H1 (cell line): ENCODE measurements around the gene LRWD1. TPM values are rescaled to one million over a fixed set of nuclear protein-coding genes. Genes with fewer than 3 reads are reported as not detected.

Experiments
- CTCF ChIA-PET: fragments of 300-600 bp; sonication (Branson Sonifier 250); formaldehyde crosslinking; loops from one replicate; lab custom pipeline; 2021; ENCODE audit not compliant: partially characterized antibody; lab: Charles Lee
- POLR2A ChIA-PET: fragments of 300-600 bp; sonication (Branson Sonifier 250); formaldehyde crosslinking; loops from one replicate; lab custom pipeline; 2021; ENCODE audit warnings: inconsistent platforms; ENCODE audit not compliant: partially characterized antibody; lab: Charles Lee
- DNase-seq, 2 experiments: peaks; one replicate each; pipeline versions ENCODE4 v3.0.0 to v3.0.0-alpha.2; 2010 to 2022; ENCODE audit warnings: low spot score in 2 of 2, low read depth in 1 of 2, mixed read lengths in 1 of 2
- FAIRE-seq: peaks from 2 replicates; lab custom pipeline; 2011; peaks lifted over from hg19 to GRCh38; lab: Jason Lieb, UNC
- H2AFZ ChIP-seq: 2 replicates; pipeline ENCODE4 v1.8.1; 2012; ENCODE audit warnings: low read length, inconsistent platforms
- H2AK5ac ChIP-seq: 2 replicates; pipeline ENCODE4 v1.6.1; 2013; ENCODE audit warnings: low read depth, low read length
- H2BK120ac ChIP-seq: replicated peaks from 2 replicates; pipeline ENCODE3; 2013; ENCODE audit warnings: low read depth, low read length, inconsistent platforms
- H2BK12ac ChIP-seq: 2 replicates; pipeline ENCODE4 v1.6.1; 2013; ENCODE audit warnings: low read depth, low read length
- H2BK15ac ChIP-seq: 2 replicates; pipeline ENCODE4 v1.6.1; 2013; ENCODE audit warnings: low read length
- H2BK20ac ChIP-seq: 2 replicates; pipeline ENCODE4 v1.6.1; 2013; ENCODE audit warnings: low read length
- H2BK5ac ChIP-seq: 2 replicates; pipeline ENCODE4 v1.6.1; 2013; ENCODE audit warnings: low read depth, low read length
- H3K14ac ChIP-seq: 2 replicates; pipeline ENCODE4 v1.6.1; 2013; ENCODE audit warnings: inconsistent platforms; ENCODE audit not compliant: insufficient read length
- H3K18ac ChIP-seq: 2 replicates; pipeline ENCODE4 v1.6.1; 2013; ENCODE audit warnings: low read length; ENCODE audit errors: extremely low read depth
- H3K23ac ChIP-seq: 2 replicates; pipeline ENCODE4 v1.6.1; 2013; ENCODE audit warnings: inconsistent platforms; ENCODE audit not compliant: insufficient read length
- H3K23me2 ChIP-seq: 2 replicates; pipeline ENCODE4 v1.6.1; 2013; ENCODE audit warnings: low read depth, low read length
- H3K27ac ChIP-seq: 2 replicates; pipeline ENCODE4 v1.6.1; 2011; ENCODE audit warnings: low read depth, low read length, inconsistent platforms
- H3K27me3 ChIP-seq, 4 experiments: replicated peaks in 1 of 4; 1 replicate in 1 of 4; 2 replicates in 3 of 4; pipeline versions ENCODE4 v1.6.1 to v1.8.1; 2011 to 2013; ENCODE audit warnings: low read length in 3 of 4, mild to moderate bottlenecking in 3 of 4, inconsistent platforms in 2 of 4, mixed read lengths in 2 of 4, moderate library complexity in 1 of 4; ENCODE audit not compliant: control insufficient read depth in 3 of 4, insufficient read depth in 3 of 4; ENCODE audit errors: extremely low read depth in 1 of 4
- H3K36me3 ChIP-seq, 4 experiments: 2 replicates each; pipeline versions ENCODE4 v1.6.1 to v1.8.1; 2011 to 2013; ENCODE audit warnings: mild to moderate bottlenecking in 4 of 4, low read length in 3 of 4, moderate library complexity in 2 of 4, control low read depth in 1 of 4, inconsistent platforms in 1 of 4; ENCODE audit not compliant: insufficient read depth in 4 of 4, control insufficient read depth in 2 of 4
- H3K4ac ChIP-seq: replicated peaks from 2 replicates; pipeline ENCODE3; 2013; ENCODE audit warnings: low read length, low read depth, mixed read lengths, inconsistent platforms; ENCODE audit not compliant: insufficient read length
- H3K4me1 ChIP-seq, 4 experiments: replicated peaks in 1 of 4; 1 replicate in 1 of 4; 2 replicates in 3 of 4; pipeline versions ENCODE4 v1.6.1 to v1.8.1; 2011 to 2013; ENCODE audit warnings: low read length in 3 of 4, inconsistent platforms in 2 of 4, mixed read lengths in 1 of 4; ENCODE audit not compliant: insufficient read depth in 4 of 4, control insufficient read depth in 3 of 4
- H3K4me2 ChIP-seq, 2 experiments: 2 replicates each; pipeline versions ENCODE4 v1.6.1 to v1.8.1; 2011 to 2013; ENCODE audit warnings: low read depth in 2 of 2, low read length in 2 of 2, control low read depth in 1 of 2, inconsistent platforms in 1 of 2, mild to moderate bottlenecking in 1 of 2; ENCODE audit not compliant: insufficient read depth in 1 of 2
- H3K4me3 ChIP-seq, 4 experiments: fragments of 200-600, 300-600 bp in 1 of 4; sonication (generic), shearing (Covaris generic), sonication (Bioruptor Twin) in 1 of 4; 2 replicates each; pipeline versions ENCODE4 v1.5.1 to v1.8.1; 2011 to 2016; ENCODE audit warnings: low read length in 4 of 4, low read depth in 3 of 4, control low read depth in 2 of 4, inconsistent platforms in 2 of 4, mild to moderate bottlenecking in 2 of 4, mixed read lengths in 1 of 4, moderate library complexity in 1 of 4; ENCODE audit not compliant: insufficient read depth in 2 of 4; ENCODE audit errors: extremely low read depth in 1 of 4
- H3K56ac ChIP-seq: replicated peaks from 2 replicates; pipeline ENCODE3; 2013; ENCODE audit warnings: low read depth, mild to moderate bottlenecking, mixed read lengths, low read length, inconsistent platforms; ENCODE audit not compliant: insufficient read length
- H3K79me1 ChIP-seq: 2 replicates; pipeline ENCODE4 v1.6.1; 2013; ENCODE audit warnings: low read depth, low read length, control low read depth
- H3K79me2 ChIP-seq, 2 experiments: 2 replicates each; pipeline versions ENCODE4 v1.6.1 to v1.8.1; 2012 to 2013; ENCODE audit warnings: low read length in 2 of 2, mild to moderate bottlenecking in 2 of 2, inconsistent platforms in 1 of 2; ENCODE audit not compliant: insufficient read depth in 2 of 2, control insufficient read depth in 1 of 2
- H3K9ac ChIP-seq, 4 experiments: replicated peaks in 1 of 4; 1 replicate in 1 of 4; 2 replicates in 3 of 4; pipeline versions ENCODE4 v1.6.1 to v1.8.1; 2011 to 2013; ENCODE audit warnings: low read depth in 3 of 4, low read length in 3 of 4, control low read depth in 2 of 4, mild to moderate bottlenecking in 2 of 4, moderate library complexity in 2 of 4, inconsistent platforms in 1 of 4; ENCODE audit errors: extremely low read depth in 1 of 4
- H3K9me3 ChIP-seq, 2 experiments: 2 replicates each; pipeline versions ENCODE4 v1.6.1 to v1.8.1; 2012 to 2013; ENCODE audit warnings: mild to moderate bottlenecking in 2 of 2, moderate library complexity in 2 of 2, control low read depth in 1 of 2, inconsistent platforms in 1 of 2, low read depth in 1 of 2, low read length in 1 of 2, mixed read lengths in 1 of 2; ENCODE audit not compliant: insufficient read depth in 2 of 2
- H4K20me1 ChIP-seq, 2 experiments: replicated peaks in 1 of 2; 2 replicates each; pipeline versions ENCODE3 to v1.8.1; 2011 to 2013; ENCODE audit warnings: inconsistent platforms in 2 of 2, low read length in 2 of 2, mild to moderate bottlenecking in 1 of 2; ENCODE audit not compliant: insufficient read depth in 2 of 2, control insufficient read depth in 1 of 2
- H4K5ac ChIP-seq: 2 replicates; pipeline ENCODE4 v1.6.1; 2013; ENCODE audit warnings: low read length, low read depth, mixed read lengths, inconsistent platforms; ENCODE audit not compliant: insufficient read length
- H4K8ac ChIP-seq: 2 replicates; pipeline ENCODE4 v1.8.0; 2013; ENCODE audit warnings: mild to moderate bottlenecking, moderate library complexity, low read length, inconsistent platforms; ENCODE audit not compliant: insufficient read depth; ENCODE audit errors: extremely low read depth
- H4K91ac ChIP-seq: replicated peaks from 2 replicates; pipeline ENCODE3; 2013; ENCODE audit warnings: low read length, mixed read lengths, inconsistent platforms; ENCODE audit not compliant: insufficient read length
- ASH2L ChIP-seq: fragments of 200-600, 300-600 bp; sonication (generic); IDR thresholded peaks from one replicate; pipeline ENCODE4 v1.7.1; 2017; ENCODE audit warnings: low read length
- CHD1 ChIP-seq: IDR thresholded peaks from 2 replicates; pipeline ENCODE4 v1.6.1; 2012; ENCODE audit warnings: low read depth, low read length, improper control_type of control experiment
- GTF2F1 ChIP-seq: IDR thresholded peaks from 2 replicates; pipeline ENCODE4 v1.6.1; 2012; ENCODE audit warnings: low read depth, low read length, improper control_type of control experiment, borderline replicate concordance
- KDM1A ChIP-seq: fragments of 200-600, 300-600 bp; sonication (generic); IDR thresholded peaks from 2 replicates; pipeline ENCODE4 v1.7.1; 2016; ENCODE audit warnings: mild to moderate bottlenecking, low read length, borderline replicate concordance
- NANOG ChIP-seq: IDR thresholded peaks from 2 replicates; pipeline ENCODE4 v1.6.1; 2011; ENCODE audit warnings: low read length, low read depth, mild to moderate bottlenecking, inconsistent platforms; ENCODE audit not compliant: insufficient read depth, poor library complexity, severe bottlenecking
- NRF1 ChIP-seq: IDR thresholded peaks from 2 replicates; pipeline ENCODE4 v1.6.1; 2011; ENCODE audit warnings: mild to moderate bottlenecking, low read depth, low read length, improper control_type of control experiment
- SIRT6 ChIP-seq: IDR thresholded peaks from one replicate; pipeline ENCODE4 v1.7.1; 2012; ENCODE audit warnings: low read length, inconsistent platforms
- SP4 ChIP-seq: IDR thresholded peaks from 2 replicates; pipeline ENCODE4 v1.6.1; 2012; ENCODE audit warnings: low read length, inconsistent platforms
- SRF ChIP-seq: IDR thresholded peaks from 2 replicates; pipeline ENCODE4 v1.6.1; 2011; ENCODE audit warnings: mild to moderate bottlenecking, low read depth, low read length, moderate library complexity
- TAF7 ChIP-seq: optimal IDR thresholded peaks from 2 replicates; pipeline ENCODE3; 2011; ENCODE audit warnings: low read depth, mild to moderate bottlenecking, inconsistent platforms, low read length, moderate library complexity, borderline replicate concordance
- TBP ChIP-seq: IDR thresholded peaks from 2 replicates; pipeline ENCODE4 v1.6.1; 2011; ENCODE audit warnings: low read depth, low read length, improper control_type of control experiment
- WGBS, 2 experiments: shearing (Covaris generic) in 1 of 2; methylation state at CpG; one replicate each; pipeline versions ENCODE4 v1.1.6 to v1.1.7; 2013 to 2015; ENCODE audit warnings: low lambda C conversion rate in 2 of 2, mixed read lengths in 2 of 2, inconsistent platforms in 1 of 2, low coverage in 1 of 2, missing lambda C conversion rate in 1 of 2; ENCODE audit not compliant: insufficient replicate concordance in 2 of 2, insufficient coverage in 1 of 2, insufficient read length in 1 of 2; ENCODE audit errors: extremely low coverage in 1 of 2, missing lambda C conversion rate in 1 of 2; 5-methylcytosine and 5-hydroxymethylcytosine counted together
- polyA plus RNA-seq, 7 experiments: library from polyadenylated mRNA; depleted of rRNA in 3 of 7; stranded (reverse) in 5 of 7; unstranded in 2 of 7; fragments of >200 nt in 5 of 7; fragments of 200-250 nt in 2 of 7; gene quantifications; 1 replicate in 5 of 7; 2 replicates in 1 of 7; 4 replicates in 1 of 7; pipeline versions ENCODE4 v1.2.1 to v1.2.3, GENCODE V29; 2011 to 2013; ENCODE audit warnings: missing spikeins in 2 of 7, mixed read lengths in 2 of 7
- total RNA-seq: library from RNA; stranded (reverse); fragmentation: NEBNext Ultra II Directional; extraction: Animal tissue kit (Norgen Biotek cat#: 25700); gene quantifications from 2 replicates; pipeline ENCODE4 v1.2.1, GENCODE V29; 2021
- TF ChIP-seq, protein P1 (sequence below): IDR thresholded peaks from 2 replicates; pipeline ENCODE4 v1.6.1; 2011; ENCODE audit warnings: low read depth, mild to moderate bottlenecking, low read length; ENCODE audit not compliant: insufficient read depth

LRWD1 gene
- total and polyA plus RNA-seq, 2 of the 8 experiments (the other 6 are each of a cell fraction or from before 2014, with no cell fraction given): 23.4 to 26.8 TPM

DNA sequence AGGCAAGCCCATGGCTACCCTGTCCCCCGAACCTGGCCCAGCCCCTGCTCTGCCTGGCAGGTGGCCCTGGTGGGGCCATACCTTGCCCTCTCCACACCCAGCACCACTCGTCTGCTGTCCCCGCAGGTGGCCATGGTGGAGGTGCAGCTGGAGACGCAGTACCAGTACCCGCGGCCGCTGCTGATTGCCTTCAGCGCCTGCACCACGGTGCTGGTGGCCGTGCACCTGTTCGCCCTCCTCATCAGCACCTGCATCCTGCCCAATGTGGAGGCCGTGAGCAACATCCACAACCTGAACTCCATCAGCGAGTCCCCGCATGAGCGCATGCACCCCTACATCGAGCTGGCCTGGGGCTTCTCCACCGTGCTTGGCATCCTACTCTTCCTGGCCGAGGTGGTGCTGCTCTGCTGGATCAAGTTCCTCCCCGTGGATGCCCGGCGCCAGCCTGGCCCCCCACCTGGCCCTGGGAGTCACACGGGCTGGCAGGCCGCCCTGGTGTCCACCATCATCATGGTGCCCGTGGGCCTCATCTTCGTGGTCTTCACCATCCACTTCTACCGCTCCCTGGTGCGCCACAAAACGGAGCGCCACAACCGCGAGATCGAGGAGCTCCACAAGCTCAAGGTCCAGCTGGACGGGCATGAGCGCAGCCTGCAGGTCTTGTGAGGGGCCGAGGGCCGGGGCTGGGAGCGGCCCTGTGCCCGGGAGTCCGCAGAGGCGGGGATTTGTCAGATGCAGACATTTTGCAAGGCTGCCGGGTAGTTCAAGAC is 18.2 kb upstream of the LRWD1 start:
- peaks cover 2 to 17% (median 6%) of the 10 kb centered on the region in 4 experiments; a peak in 5 of 8 replicates for H3K36me3 ChIP-seq
- no peak overlapping the region for H2AK5ac ChIP-seq
- TF ChIP-seq GTF2F1 (no peak), CHD1 (no peak), NRF1 (no peak), ASH2L (no peak), SP4 (no peak), NANOG (no peak), TBP (no peak), SIRT6 (no peak), TAF7 (no peak), SRF (no peak), KDM1A (no peak)
- TF ChIP-seq, protein P1, sequence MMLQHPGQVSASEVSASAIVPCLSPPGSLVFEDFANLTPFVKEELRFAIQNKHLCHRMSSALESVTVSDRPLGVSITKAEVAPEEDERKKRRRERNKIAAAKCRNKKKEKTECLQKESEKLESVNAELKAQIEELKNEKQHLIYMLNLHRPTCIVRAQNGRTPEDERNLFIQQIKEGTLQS: no peak

More for the DNA sequence above, 18.2 kb upstream of the LRWD1 start:
- Histone ChIP-seq H2BK12ac (no peak overlapping the region), H3K56ac (no peak overlapping the region), H3K4me2 (no peak overlapping the region), H3K18ac (no peak overlapping the region), H2BK20ac (no peak overlapping the region), H3K4ac (no peak overlapping the region), H2AFZ (no peak overlapping the region), H2BK120ac (no peak overlapping the region), H3K9ac (no peak overlapping the region), H3K79me1 (no peaks in the 10 kb centered on the region), H2BK15ac (no peak overlapping the region), H2BK5ac (no peak overlapping the region), H4K5ac (no peak overlapping the region), H4K8ac (peak overlapping the region; percentile 68; the same call in 1 of the 2 replicates), H4K91ac (no peak overlapping the region), H3K23ac (no peak overlapping the region), H3K9me3 (no peaks in the 10 kb centered on the region), H4K20me1 (peaks cover 0 to 3% of the 10 kb centered on the region in 2 experiments), H3K4me3 (no peak overlapping the region), H3K79me2 (no peaks in the 10 kb centered on the region), H3K23me2 (no peaks in the 10 kb centered on the region; the same call in 1 of the 2 replicates), H3K4me1 (peaks cover 0 to 7% (median 0%) of the 10 kb centered on the region in 4 experiments; a peak in 2 of 7 replicates), H3K27me3 (no peaks in the 10 kb centered on the region), H3K14ac (no peak overlapping the region), H3K27ac (no peak overlapping the region)
- CTCF ChIA-PET: interaction anchor here (0.9 to 1.7 kb wide), 2 partner anchors 12 to 31 kb away, joined by 3 to 4 read pairs; no protein-coding TSS in a partner anchor
- WGBS, 2 experiments: 97% methylated on average over 39 of the region's 41 CpGs; no CpG with 5 or more reads in 1 of the 2 experiments
- DNase-seq (no peak), FAIRE-seq (no peak)
- POLR2A ChIA-PET: interaction anchor here (1.4 to 2.9 kb wide), 2 partner anchors 9 to 27 kb away, joined by 3 to 16 read pairs; no protein-coding TSS in a partner anchor
